Activated CD4-positive, CD25-positive, alpha-beta regulatory T cell treated with anti-CD3 and anti-CD28 coated beads, Interleukin-2, amount 50 U/mL, for 72 hours (primary cell): ENCODE data around the gene ARHGAP22.

Source experiments
- DNase-seq: peaks from one replicate; pipeline ENCODE4 v3.0.0; 2021

The ARHGAP22 gene

GRCh38 chr10:48550071-48550691 lies 54.7 kb downstream of the ARHGAP22 start:
- no peak for DNase-seq

GRCh38 chr10:48549236-48549635 lies 55.6 kb downstream of the ARHGAP22 start:
- DNase-seq = no peak

GRCh38 chr10:48548531-48549135 lies 56.2 kb downstream of the ARHGAP22 start:
- no peak for DNase-seq

- no peak for DNase-seq
These were observed 56.9 kb downstream of the ARHGAP22 start for GRCh38 chr10:48547981-48548380.

GRCh38 chr10:48547061-48547895 lies 57.6 kb downstream of the ARHGAP22 start:
- no peak for DNase-seq

- no peak for DNase-seq
These were observed 59.3 kb downstream of the ARHGAP22 start for GRCh38 chr10:48545462-48546145.

- no peak for DNase-seq
These were observed 61.6 kb downstream of the ARHGAP22 start for GRCh38 chr10:48543182-48543844.

- DNase-seq = no peak
These were observed 62.2 kb downstream of the ARHGAP22 start for GRCh38 chr10:48542471-48543181.

GRCh38 chr10:48541144-48541795 lies 63.6 kb downstream of the ARHGAP22 start:
- DNase-seq = no peak

- DNase-seq = no peak
These were observed 66.3 kb downstream of the ARHGAP22 start for GRCh38 chr10:48538611-48539010.

- no peak for DNase-seq
These were observed 67.7 kb downstream of the ARHGAP22 start for GRCh38 chr10:48536916-48537890.

GRCh38 chr10:48536156-48536500 lies 68.7 kb downstream of the ARHGAP22 start:
- DNase-seq = no peak

- DNase-seq = no peak
These were observed 69.3 kb downstream of the ARHGAP22 start for GRCh38 chr10:48535416-48536155.

GRCh38 chr10:48533951-48534720 lies 70.7 kb downstream of the ARHGAP22 start:
- DNase-seq = no peak

GRCh38 chr10:48533540-48533939 lies 71.3 kb downstream of the ARHGAP22 start:
- DNase-seq = no peak

- DNase-seq = no peak
These were observed 73.4 kb downstream of the ARHGAP22 start for GRCh38 chr10:48531486-48531885.

GRCh38 chr10:48529331-48529730 lies 75.5 kb downstream of the ARHGAP22 start:
- DNase-seq = no peak

- DNase-seq = no peak
These were observed 77.1 kb downstream of the ARHGAP22 start for GRCh38 chr10:48527756-48528155.
